DMS114 treated with DMSO at 0.1 percent for 48 hours (cell line): ENCODE data around the gene CREB5.

Source experiments
- DNase-seq: peaks from one replicate; lab custom pipeline; 2025; ENCODE audit not compliant: unreplicated experiment; lab: John Stamatoyannopoulos, UW

The CREB5 gene

GRCh38 chr7:28873365-28873764 lies 461.0 kb downstream of the CREB5 start:
- no peak for DNase-seq

- no peak for DNase-seq
These were observed 461.7 kb downstream of the CREB5 start for GRCh38 chr7:28874001-28874400.
